NCI-H526 treated with DMSO at 0.1 percent for 48 hours (cell line): Measurements from ENCODE around the gene ZNF280C.
A peak's percentile ranks its signal among the peaks of the same experiment; 100 is the strongest.
"Not testable (repeated sequence)": the region's sequence is repeated elsewhere in the genome, so short reads cannot be mapped to it uniquely, and the experiment has no call there.

ENCODE experiments used
- DNase-seq: peaks from one replicate; lab custom pipeline; 2025; lab: John Stamatoyannopoulos, UW

Gene ZNF280C

GRCh38 chrX:130268449-130269170 is at the start of gene ZNF280C:
TSS of gene ZNF280C (minus strand) at chrX:130268899. CDS start at chrX:130260449, 8,450 bp downstream.
- DNase-seq: peak; percentile 87

GRCh38 chrX:130304587-130305368 is 36.1 kb upstream of the ZNF280C start:
- DNase-seq: no peak

GRCh38 chrX:130301977-130302376 is 33.3 kb upstream of the ZNF280C start:
- no peak for DNase-seq

- no peak for DNase-seq
Observed at GRCh38 chrX:130301405-130301804, 32.7 kb upstream of the ZNF280C start.

- DNase-seq: no peak
Observed at GRCh38 chrX:130300010-130300282, 31.2 kb upstream of the ZNF280C start.

GRCh38 chrX:130299279-130300009 is 30.7 kb upstream of the ZNF280C start:
- no peak for DNase-seq

GRCh38 chrX:130296743-130297142 is 28.0 kb upstream of the ZNF280C start:
- no peak for DNase-seq

- no peak for DNase-seq
Observed at GRCh38 chrX:130296297-130296678, 27.6 kb upstream of the ZNF280C start.

GRCh38 chrX:130295519-130296296 is 27.0 kb upstream of the ZNF280C start:
- no peak for DNase-seq

- DNase-seq: no peak
Observed at GRCh38 chrX:130287071-130287770, 18.5 kb upstream of the ZNF280C start.

- DNase-seq: no peak
Observed at GRCh38 chrX:130285710-130286109, 17.0 kb upstream of the ZNF280C start.

- no peak for DNase-seq
Observed at GRCh38 chrX:130285069-130285620, 16.4 kb upstream of the ZNF280C start.

- DNase-seq: no peak
Observed at GRCh38 chrX:130282151-130282550, 13.5 kb upstream of the ZNF280C start.

- DNase-seq: no peak
Observed at GRCh38 chrX:130280901-130281300, 12.2 kb upstream of the ZNF280C start.

- not testable (repeated sequence) for DNase-seq
Observed at GRCh38 chrX:130272253-130272652, 3.6 kb upstream of the ZNF280C start.

- not testable (repeated sequence) for DNase-seq
Observed at GRCh38 chrX:130269391-130269790, 692 bp upstream of the ZNF280C start.

GRCh38 chrX:130267956-130268448 is 697 bp downstream of the ZNF280C start:
- DNase-seq: peak; percentile 30

GRCh38 chrX:130264573-130264972 is 4.1 kb downstream of the ZNF280C start:
- DNase-seq: no peak

GRCh38 chrX:130263016-130263415 is 5.7 kb downstream of the ZNF280C start:
- no peak for DNase-seq

- DNase-seq: no peak
Observed at GRCh38 chrX:130262231-130262630, 6.5 kb downstream of the ZNF280C start.

- DNase-seq: no peak
Observed at GRCh38 chrX:130261296-130261893, 7.3 kb downstream of the ZNF280C start.
